ENCODE data around the gene MMAB.

GRCh38 chr12:109518820-109519665 lies 54.3 kb downstream of the MMAB start:
- TF ChIP-seq, protein P1, sequence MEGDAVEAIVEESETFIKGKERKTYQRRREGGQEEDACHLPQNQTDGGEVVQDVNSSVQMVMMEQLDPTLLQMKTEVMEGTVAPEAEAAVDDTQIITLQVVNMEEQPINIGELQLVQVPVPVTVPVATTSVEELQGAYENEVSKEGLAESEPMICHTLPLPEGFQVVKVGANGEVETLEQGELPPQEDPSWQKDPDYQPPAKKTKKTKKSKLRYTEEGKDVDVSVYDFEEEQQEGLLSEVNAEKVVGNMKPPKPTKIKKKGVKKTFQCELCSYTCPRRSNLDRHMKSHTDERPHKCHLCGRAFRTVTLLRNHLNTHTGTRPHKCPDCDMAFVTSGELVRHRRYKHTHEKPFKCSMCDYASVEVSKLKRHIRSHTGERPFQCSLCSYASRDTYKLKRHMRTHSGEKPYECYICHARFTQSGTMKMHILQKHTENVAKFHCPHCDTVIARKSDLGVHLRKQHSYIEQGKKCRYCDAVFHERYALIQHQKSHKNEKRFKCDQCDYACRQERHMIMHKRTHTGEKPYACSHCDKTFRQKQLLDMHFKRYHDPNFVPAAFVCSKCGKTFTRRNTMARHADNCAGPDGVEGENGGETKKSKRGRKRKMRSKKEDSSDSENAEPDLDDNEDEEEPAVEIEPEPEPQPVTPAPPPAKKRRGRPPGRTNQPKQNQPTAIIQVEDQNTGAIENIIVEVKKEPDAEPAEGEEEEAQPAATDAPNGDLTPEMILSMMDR (IDR thresholded peaks at IDR 0.05; ENCODE audit: low read depth, low read length): peak; percentile 87
- TF ChIP-seq EZH2phosphoT487 (IDR thresholded peaks at IDR 0.05; ENCODE audit: low read depth): no peak

Measured in OCI-LY3 (cell line).